ENCODE results near the gene IFIT5. TPM values are rescaled to one million over a fixed set of nuclear protein-coding genes. Genes with fewer than 3 reads are reported as not detected.

The IFIT5 gene
- total RNA-seq, 2 experiments from 2014 or later: 10.1 to 10.9 TPM

Other genes with a start within 250 kb of the IFIT5 start
- under 1 TPM in 1 of 2 experiments, not detected in 1; 0.12 TPM for gene CH25H, start 207.3 kb upstream of the IFIT5 start, total RNA-seq
- 10 to 100 TPM; 22.7 to 23.8 TPM for gene LIPA, start 162.8 kb upstream of the IFIT5 start, total RNA-seq
- gene IFIT2, start 112.5 kb upstream of the IFIT5 start, total RNA-seq: 10 to 100 TPM; 26.6 to 27.7 TPM
- 10 to 100 TPM; 14.7 to 15.2 TPM for gene IFIT3, start 86.6 kb upstream of the IFIT5 start, total RNA-seq
- gene IFIT1B, start 36.5 kb upstream of the IFIT5 start, total RNA-seq: not detected
- gene IFIT1, start 21.9 kb upstream of the IFIT5 start, total RNA-seq: 1 to 10 TPM; 5.2 to 5.5 TPM
- not detected for gene SLC16A12, start 121.0 kb downstream of the IFIT5 start, total RNA-seq
- gene PANK1, start 230.7 kb downstream of the IFIT5 start, total RNA-seq: 1 to 10 TPM; 2.1 to 2.5 TPM

All from activated CD4-positive, alpha-beta memory T cell treated with anti-CD3 and anti-CD28 coated beads for 36 hours (primary cell).